SU-DHL-6 (cell line): ENCODE results near the gene SORBS2.

ENCODE experiments used
- H2AFZ ChIP-seq: fragments of 200-600 bp; sonication (generic); 2 replicates; pipeline ENCODE4 v1.6.1; 2014; ENCODE audit warnings: low read depth, mild to moderate bottlenecking, moderate library complexity, mixed read lengths, antibody characterized with exemption, low read length; ENCODE audit not compliant: severe bottlenecking
- H3F3A ChIP-seq: fragments of 200-600 bp; shearing (Covaris generic); 2 replicates; pipeline ENCODE4 v1.6.0; 2016; ENCODE audit warnings: antibody characterized with exemption, mild to moderate bottlenecking; ENCODE audit not compliant: insufficient read depth
- H3K27ac ChIP-seq: fragments of 200-600 bp; sonication (generic); 2 replicates; pipeline ENCODE4 v1.5.1; 2016; ENCODE audit warnings: low read depth, mild to moderate bottlenecking, low read length, moderate library complexity, mixed read lengths
- H3K27me3 ChIP-seq: fragments of 200-600 bp; sonication (generic), shearing (Covaris generic); 2 replicates; pipeline ENCODE4 v1.6.0; 2014; ENCODE audit warnings: mild to moderate bottlenecking, low read length
- H3K36me3 ChIP-seq: fragments of 200-600 bp; sonication (generic); 2 replicates; pipeline ENCODE4 v1.6.1; 2014; ENCODE audit warnings: mild to moderate bottlenecking, low read length, mixed read lengths
- H3K4me2 ChIP-seq: fragments of 300-600, 200-600 bp; shearing (Covaris generic), sonication (generic); 2 replicates; pipeline ENCODE4 v1.6.0; 2014; ENCODE audit warnings: low read length, low read depth, mild to moderate bottlenecking; ENCODE audit not compliant: poor library complexity, severe bottlenecking
- H3K4me3 ChIP-seq: fragments of 200-600 bp; sonication (generic); 2 replicates; pipeline ENCODE4 v1.5.1; 2014; ENCODE audit warnings: antibody characterized with exemption, low read length, mild to moderate bottlenecking, mixed read lengths; ENCODE audit not compliant: insufficient read depth, poor library complexity, severe bottlenecking
- H3K79me2 ChIP-seq: fragments of 200-600 bp; sonication (generic); 2 replicates; pipeline ENCODE4 v1.6.1; 2014; ENCODE audit warnings: mild to moderate bottlenecking, low read length, moderate library complexity; ENCODE audit not compliant: insufficient read depth
- H3K9ac ChIP-seq: fragments of 200-600 bp; sonication (generic); 2 replicates; pipeline ENCODE4 v1.7.0; 2014; ENCODE audit warnings: mild to moderate bottlenecking, low read length
- H3K9me2 ChIP-seq: fragments of 200-600 bp; sonication (generic); replicated peaks from 2 replicates; pipeline ENCODE4 v1.6.1; 2014; ENCODE audit warnings: low read length; ENCODE audit not compliant: insufficient read depth
- H3K9me3 ChIP-seq: fragments of 200-600 bp; sonication (generic); 2 replicates; pipeline ENCODE4 v1.6.1; 2014; ENCODE audit warnings: low read length, mixed read lengths; ENCODE audit not compliant: insufficient read depth
- H4K20me1 ChIP-seq: fragments of 200-600 bp; sonication (generic); 2 replicates; pipeline ENCODE4 v1.6.1; 2014; ENCODE audit warnings: low read depth, mild to moderate bottlenecking, antibody characterized with exemption, low read length, moderate library complexity, mixed read lengths
- EZH2phosphoT487 ChIP-seq: fragments of 200-600 bp; sonication (generic), shearing (Covaris generic); conservative IDR thresholded peaks from 2 replicates; pipeline ENCODE4 v1.6.1; 2018; ENCODE audit warnings: mild to moderate bottlenecking, antibody characterized with exemption, low read length, moderate library complexity, mixed read lengths
- TF ChIP-seq, protein P1 (sequence below): fragments of 200-600 bp; sonication (generic); IDR thresholded peaks from one replicate; pipeline ENCODE4 v1.5.1; 2017; ENCODE audit warnings: antibody characterized with exemption, mild to moderate bottlenecking, low read length, moderate library complexity; ENCODE audit not compliant: insufficient read depth, poor library complexity, severe bottlenecking

Gene SORBS2

DNA sequence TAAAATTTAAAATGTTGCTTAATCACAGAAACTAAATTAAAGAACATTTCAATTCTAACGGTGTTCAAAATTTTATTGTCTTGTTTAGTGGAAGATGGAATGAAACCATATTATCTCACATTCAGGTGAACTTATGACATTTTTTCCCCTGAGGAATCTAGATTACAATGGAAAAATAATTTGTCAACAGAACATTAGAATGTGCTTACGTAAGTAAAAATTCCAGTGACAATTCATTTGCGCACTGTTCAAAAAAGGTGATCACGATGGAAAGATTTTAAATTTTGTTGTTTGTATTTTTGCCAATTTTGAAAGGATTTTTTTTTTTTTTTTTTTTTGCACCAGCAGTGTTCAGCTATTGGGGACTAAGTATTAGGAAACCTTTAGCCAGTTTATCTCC lies 23.3 kb upstream of the SORBS2 start:
- Histone ChIP-seq H3K36me3 (no peaks in the 10 kb centered on the region), H3K27me3 (no peaks in the 10 kb centered on the region), H2AFZ (no peak overlapping the region), H3K9ac (no peak overlapping the region), H3K79me2 (no peaks in the 10 kb centered on the region), H3K9me3 (no peaks in the 10 kb centered on the region), H3F3A (no peaks in the 10 kb centered on the region), H4K20me1 (no peaks in the 10 kb centered on the region), H3K4me2 (no peak overlapping the region), H3K4me3 (no peak overlapping the region), H3K27ac (no peak overlapping the region), H3K9me2 (no peaks in the 10 kb centered on the region)
- TF ChIP-seq, protein P1, sequence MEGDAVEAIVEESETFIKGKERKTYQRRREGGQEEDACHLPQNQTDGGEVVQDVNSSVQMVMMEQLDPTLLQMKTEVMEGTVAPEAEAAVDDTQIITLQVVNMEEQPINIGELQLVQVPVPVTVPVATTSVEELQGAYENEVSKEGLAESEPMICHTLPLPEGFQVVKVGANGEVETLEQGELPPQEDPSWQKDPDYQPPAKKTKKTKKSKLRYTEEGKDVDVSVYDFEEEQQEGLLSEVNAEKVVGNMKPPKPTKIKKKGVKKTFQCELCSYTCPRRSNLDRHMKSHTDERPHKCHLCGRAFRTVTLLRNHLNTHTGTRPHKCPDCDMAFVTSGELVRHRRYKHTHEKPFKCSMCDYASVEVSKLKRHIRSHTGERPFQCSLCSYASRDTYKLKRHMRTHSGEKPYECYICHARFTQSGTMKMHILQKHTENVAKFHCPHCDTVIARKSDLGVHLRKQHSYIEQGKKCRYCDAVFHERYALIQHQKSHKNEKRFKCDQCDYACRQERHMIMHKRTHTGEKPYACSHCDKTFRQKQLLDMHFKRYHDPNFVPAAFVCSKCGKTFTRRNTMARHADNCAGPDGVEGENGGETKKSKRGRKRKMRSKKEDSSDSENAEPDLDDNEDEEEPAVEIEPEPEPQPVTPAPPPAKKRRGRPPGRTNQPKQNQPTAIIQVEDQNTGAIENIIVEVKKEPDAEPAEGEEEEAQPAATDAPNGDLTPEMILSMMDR: no peak
- TF ChIP-seq EZH2phosphoT487: no peak

DNA sequence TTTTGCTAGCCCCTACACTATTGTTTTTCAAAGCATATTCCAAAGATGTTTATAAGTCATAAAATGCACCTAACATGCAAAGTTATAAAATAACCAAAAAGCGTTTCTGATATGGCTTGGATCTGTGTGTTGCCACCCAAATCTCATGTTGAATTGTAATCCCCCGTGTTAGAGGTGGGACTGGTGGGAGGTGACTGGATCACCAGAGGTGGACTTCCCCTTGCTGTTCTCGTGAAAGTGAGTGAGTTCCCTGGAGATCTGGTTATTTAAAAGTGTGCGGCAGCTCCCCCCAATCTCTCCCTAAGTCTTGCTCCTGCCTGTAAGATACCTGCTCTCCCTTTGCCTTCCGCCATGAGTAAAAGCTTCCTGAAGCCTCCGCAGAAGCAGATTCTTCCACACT lies 22.8 kb upstream of the SORBS2 start:
- H3K36me3 ChIP-seq: no peaks in the 10 kb centered on the region
- H3K4me2 ChIP-seq: no peak overlapping the region
- no peak overlapping the region for H3K4me3 ChIP-seq
- H4K20me1 ChIP-seq: no peaks in the 10 kb centered on the region
- H3K27me3 ChIP-seq: no peaks in the 10 kb centered on the region
- H2AFZ ChIP-seq: peak overlapping the region; percentile 9
- H3K9me3 ChIP-seq: no peaks in the 10 kb centered on the region
- no peaks in the 10 kb centered on the region for H3F3A ChIP-seq
- H3K79me2 ChIP-seq: no peaks in the 10 kb centered on the region
- no peak overlapping the region for H3K9ac ChIP-seq
- no peak overlapping the region for H3K27ac ChIP-seq
- TF ChIP-seq, protein P1: no peak
- TF ChIP-seq EZH2phosphoT487: no peak
- H3K9me2 ChIP-seq: no peaks in the 10 kb centered on the region

DNA sequence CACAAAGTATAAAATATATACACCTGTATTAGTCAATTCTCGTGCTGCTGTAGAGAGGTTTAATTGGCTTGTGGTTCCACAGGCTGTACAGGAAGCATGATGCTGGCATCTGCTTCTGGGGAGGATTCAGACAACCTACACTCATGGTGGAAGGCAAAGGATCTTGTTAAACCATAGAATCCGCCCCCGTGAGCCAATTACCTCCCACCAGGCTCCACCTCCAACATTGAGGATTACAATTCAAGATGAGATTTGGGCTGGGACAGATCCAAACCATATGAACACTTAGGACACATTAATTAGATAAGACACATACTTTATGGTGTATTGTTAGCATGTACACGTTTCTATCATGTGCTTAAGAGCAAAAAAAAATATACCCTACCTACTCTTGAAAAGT lies 22.1 kb upstream of the SORBS2 start:
- Histone ChIP-seq H3K36me3 (no peaks in the 10 kb centered on the region), H2AFZ (no peak overlapping the region), H3K4me3 (no peak overlapping the region), H3K79me2 (no peaks in the 10 kb centered on the region), H3K9ac (no peak overlapping the region), H3K27me3 (no peaks in the 10 kb centered on the region), H3K27ac (no peak overlapping the region), H3K4me2 (no peak overlapping the region), H3F3A (no peaks in the 10 kb centered on the region), H3K9me2 (no peaks in the 10 kb centered on the region), H3K9me3 (no peaks in the 10 kb centered on the region), H4K20me1 (no peaks in the 10 kb centered on the region)
- TF ChIP-seq EZH2phosphoT487: no peak
- TF ChIP-seq, protein P1: no peak
